ENCODE results near the gene ZGRF1.
A peak's percentile ranks its signal among the peaks of the same experiment; 100 is the strongest.
"Not testable (repeated sequence)": the region's sequence is repeated elsewhere in the genome, so short reads cannot be mapped to it uniquely, and the experiment has no call there.

The ZGRF1 gene

DNA sequence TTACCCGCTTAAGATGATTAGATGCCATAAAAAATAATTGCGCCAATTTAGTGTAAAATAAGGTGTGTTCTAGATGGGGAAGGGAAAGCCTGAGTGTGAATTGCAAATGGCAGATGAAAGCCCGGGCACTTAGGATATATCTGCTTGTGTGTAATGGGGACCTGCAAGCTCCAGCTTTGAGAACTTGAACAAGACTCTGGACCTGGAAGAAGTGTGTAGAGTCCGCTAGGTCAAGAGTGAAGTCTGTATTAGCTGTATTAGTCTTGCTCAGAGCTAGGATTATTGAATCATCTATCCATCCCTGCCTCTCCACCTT lies 124.9 kb downstream of the ZGRF1 start:
- H3K27ac ChIP-seq (ENCODE audit: low read length), result no peak overlapping the region
- no peak overlapping the region for H3K4me3 ChIP-seq (ENCODE audit: low read depth in 1 of 2, low read length in 2 of 2)
- H3K27me3 ChIP-seq (ENCODE audit: low read depth, low read length), result peaks cover 74% of the 10 kb centered on the region
- H3K9me3 ChIP-seq (ENCODE audit: control insufficient read depth in 1 of 2, low read length in 2 of 2), result no peaks in the 10 kb centered on the region
- no peaks in the 10 kb centered on the region for H3K36me3 ChIP-seq (ENCODE audit: control insufficient read depth in 1 of 2, insufficient read depth in 2 of 2, low read length in 2 of 2)
- H3K4me1 ChIP-seq (ENCODE audit: control insufficient read depth in 1 of 2, insufficient read depth in 2 of 2, low read length in 2 of 2), result peaks cover 0 to 50% of the 10 kb centered on the region in 2 donors

- no peaks in the 10 kb centered on the region for H3K36me3 ChIP-seq (ENCODE audit: control insufficient read depth in 1 of 2, insufficient read depth in 2 of 2, low read length in 2 of 2)
- peak overlapping the region in 1 of 2 donors; percentile 49 for H3K4me3 ChIP-seq (ENCODE audit: low read depth in 1 of 2, low read length in 2 of 2)
- H3K9me3 ChIP-seq (ENCODE audit: control insufficient read depth in 1 of 2, low read length in 2 of 2), result no peaks in the 10 kb centered on the region
- no peak overlapping the region for H3K27ac ChIP-seq (ENCODE audit: low read length)
- H3K27me3 ChIP-seq (ENCODE audit: low read depth, low read length), result peaks cover 71% of the 10 kb centered on the region
- H3K4me1 ChIP-seq (ENCODE audit: control insufficient read depth in 1 of 2, insufficient read depth in 2 of 2, low read length in 2 of 2), result peaks cover 0 to 45% of the 10 kb centered on the region in 2 donors
Observed at GRCh38 chr4:112511093-112511802, 125.5 kb downstream of the ZGRF1 start.

GRCh38 chr4:112510291-112511092 lies 126.2 kb downstream of the ZGRF1 start:
- Histone ChIP-seq H3K36me3 (ENCODE audit: control insufficient read depth in 1 of 2, insufficient read depth in 2 of 2, low read length in 2 of 2) (no peaks in the 10 kb centered on the region), H3K4me1 (ENCODE audit: control insufficient read depth in 1 of 2, insufficient read depth in 2 of 2, low read length in 2 of 2) (peaks cover 0 to 38% of the 10 kb centered on the region in 2 donors), H3K27me3 (ENCODE audit: low read depth, low read length) (peaks cover 65% of the 10 kb centered on the region), H3K27ac (ENCODE audit: low read length) (no peak overlapping the region), H3K9me3 (ENCODE audit: control insufficient read depth in 1 of 2, low read length in 2 of 2) (no peaks in the 10 kb centered on the region), H3K4me3 (ENCODE audit: low read depth in 1 of 2, low read length in 2 of 2) (peak overlapping the region; percentile 40 to 49)

GRCh38 chr4:112509243-112510141 lies 127.2 kb downstream of the ZGRF1 start:
- H3K27me3 ChIP-seq (ENCODE audit: low read depth, low read length), result peaks cover 59% of the 10 kb centered on the region
- peaks cover 0 to 28% of the 10 kb centered on the region in 2 donors for H3K4me1 ChIP-seq (ENCODE audit: control insufficient read depth in 1 of 2, insufficient read depth in 2 of 2, low read length in 2 of 2)
- H3K4me3 ChIP-seq (ENCODE audit: low read depth in 1 of 2, low read length in 2 of 2), result peak overlapping the region; percentile 17 to 49
- no peaks in the 10 kb centered on the region for H3K9me3 ChIP-seq (ENCODE audit: control insufficient read depth in 1 of 2, low read length in 2 of 2)
- no peaks in the 10 kb centered on the region for H3K36me3 ChIP-seq (ENCODE audit: control insufficient read depth in 1 of 2, insufficient read depth in 2 of 2, low read length in 2 of 2)
- no peak overlapping the region for H3K27ac ChIP-seq (ENCODE audit: low read length)

GRCh38 chr4:112508356-112508755 lies 128.4 kb downstream of the ZGRF1 start:
- Histone ChIP-seq H3K4me1 (ENCODE audit: control insufficient read depth in 1 of 2, insufficient read depth in 2 of 2, low read length in 2 of 2) (peaks cover 0 to 23% of the 10 kb centered on the region in 2 donors), H3K4me3 (ENCODE audit: low read depth in 1 of 2, low read length in 2 of 2) (no peak overlapping the region), H3K27ac (ENCODE audit: low read length) (no peak overlapping the region), H3K9me3 (ENCODE audit: control insufficient read depth in 1 of 2, low read length in 2 of 2) (no peaks in the 10 kb centered on the region), H3K36me3 (ENCODE audit: control insufficient read depth in 1 of 2, insufficient read depth in 2 of 2, low read length in 2 of 2) (no peaks in the 10 kb centered on the region), H3K27me3 (ENCODE audit: low read depth, low read length) (peaks cover 49% of the 10 kb centered on the region)

- no peak overlapping the region for H3K27ac ChIP-seq (ENCODE audit: low read length)
- peaks cover 0 to 8% of the 10 kb centered on the region in 2 donors for H3K4me1 ChIP-seq (ENCODE audit: control insufficient read depth in 1 of 2, insufficient read depth in 2 of 2, low read length in 2 of 2)
- no peaks in the 10 kb centered on the region for H3K9me3 ChIP-seq (ENCODE audit: control insufficient read depth in 1 of 2, low read length in 2 of 2)
- H3K4me3 ChIP-seq (ENCODE audit: low read depth in 1 of 2, low read length in 2 of 2), result no peak overlapping the region
- H3K27me3 ChIP-seq (ENCODE audit: low read depth, low read length), result peaks cover 22% of the 10 kb centered on the region
- H3K36me3 ChIP-seq (ENCODE audit: control insufficient read depth in 1 of 2, insufficient read depth in 2 of 2, low read length in 2 of 2), result no peaks in the 10 kb centered on the region
Observed at GRCh38 chr4:112504807-112505206, 131.9 kb downstream of the ZGRF1 start.

GRCh38 chr4:112502871-112503270 lies 133.8 kb downstream of the ZGRF1 start:
- Histone ChIP-seq H3K4me1 (ENCODE audit: control insufficient read depth in 1 of 2, insufficient read depth in 2 of 2, low read length in 2 of 2) (no peaks in the 10 kb centered on the region), H3K27ac (ENCODE audit: low read length) (no peak overlapping the region), H3K4me3 (ENCODE audit: low read depth in 1 of 2, low read length in 2 of 2) (no peak overlapping the region), H3K27me3 (ENCODE audit: low read depth, low read length) (peaks cover 3% of the 10 kb centered on the region), H3K36me3 (ENCODE audit: control insufficient read depth in 1 of 2, insufficient read depth in 2 of 2, low read length in 2 of 2) (no peaks in the 10 kb centered on the region), H3K9me3 (ENCODE audit: control insufficient read depth in 1 of 2, low read length in 2 of 2) (peaks cover 0 to 3% of the 10 kb centered on the region in 2 donors)

DNA sequence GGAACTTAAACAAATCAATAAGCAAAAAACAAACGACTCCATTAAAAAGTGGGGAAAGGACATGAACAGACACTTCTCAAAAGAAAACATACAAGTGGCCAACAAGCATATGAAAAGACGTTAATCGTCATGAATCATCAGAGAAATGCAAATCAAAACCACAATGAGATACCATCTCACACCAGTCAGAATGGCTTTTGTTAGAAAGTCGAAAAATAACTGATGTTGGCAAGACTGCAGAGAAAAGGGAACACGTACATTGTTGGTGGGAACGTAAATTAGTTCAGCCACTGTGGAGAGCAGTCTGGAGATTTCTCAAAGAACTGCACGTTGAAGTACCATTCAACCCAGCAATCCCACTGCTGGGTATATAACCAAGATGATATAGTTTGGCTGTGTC lies 144.4 kb downstream of the ZGRF1 start:
- no peak overlapping the region for H3K4me3 ChIP-seq (ENCODE audit: low read depth in 1 of 2, low read length in 2 of 2)
- no peaks in the 10 kb centered on the region for H3K4me1 ChIP-seq (ENCODE audit: control insufficient read depth in 1 of 2, insufficient read depth in 2 of 2, low read length in 2 of 2)
- no peaks in the 10 kb centered on the region for H3K27me3 ChIP-seq (ENCODE audit: low read depth, low read length)
- H3K27ac ChIP-seq (ENCODE audit: low read length), result no peak overlapping the region
- peaks cover 0 to 11% of the 10 kb centered on the region in 2 donors for H3K9me3 ChIP-seq (ENCODE audit: control insufficient read depth in 1 of 2, low read length in 2 of 2)
- no peaks in the 10 kb centered on the region for H3K36me3 ChIP-seq (ENCODE audit: control insufficient read depth in 1 of 2, insufficient read depth in 2 of 2, low read length in 2 of 2)

DNA sequence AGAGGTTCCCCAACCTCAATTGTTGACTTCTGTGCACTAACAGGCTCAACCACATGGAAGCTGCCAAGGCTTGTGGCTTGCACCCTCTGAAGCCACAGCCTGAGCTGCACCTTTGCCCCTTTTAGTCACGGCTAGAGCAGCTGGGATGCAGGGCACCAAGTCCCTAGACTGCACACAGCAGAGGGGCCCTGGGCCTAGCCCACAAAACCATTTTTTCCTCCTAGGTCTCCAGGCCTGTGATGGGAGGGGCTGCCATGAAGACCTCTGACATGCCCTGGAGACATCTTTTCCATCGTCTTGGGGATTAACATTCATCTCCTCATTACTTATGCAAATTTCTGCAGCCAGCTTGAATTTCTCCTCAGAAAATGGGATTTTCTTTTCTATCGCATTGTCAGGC lies 145.9 kb downstream of the ZGRF1 start:
- not testable (repeated sequence) for H3K36me3 ChIP-seq (ENCODE audit: control insufficient read depth in 1 of 2, insufficient read depth in 2 of 2, low read length in 2 of 2); H3K4me1 ChIP-seq (ENCODE audit: control insufficient read depth in 1 of 2, insufficient read depth in 2 of 2, low read length in 2 of 2); H3K4me3 ChIP-seq (ENCODE audit: low read depth in 1 of 2, low read length in 2 of 2); H3K27ac ChIP-seq (ENCODE audit: low read length); H3K27me3 ChIP-seq (ENCODE audit: low read depth, low read length)
- H3K9me3 ChIP-seq (ENCODE audit: control insufficient read depth in 1 of 2, low read length in 2 of 2), result peaks cover 0 to 11% of the 10 kb centered on the region in 2 donors
